ENCODE data around the gene LRRC4C. TPM values are rescaled to one million over a fixed set of nuclear protein-coding genes. Genes with fewer than 3 reads are reported as not detected.

Gene LRRC4C
- total RNA-seq, 4 donors from 2014 or later, result 0.19 to 1.1 TPM; not detected in 2

DNA sequence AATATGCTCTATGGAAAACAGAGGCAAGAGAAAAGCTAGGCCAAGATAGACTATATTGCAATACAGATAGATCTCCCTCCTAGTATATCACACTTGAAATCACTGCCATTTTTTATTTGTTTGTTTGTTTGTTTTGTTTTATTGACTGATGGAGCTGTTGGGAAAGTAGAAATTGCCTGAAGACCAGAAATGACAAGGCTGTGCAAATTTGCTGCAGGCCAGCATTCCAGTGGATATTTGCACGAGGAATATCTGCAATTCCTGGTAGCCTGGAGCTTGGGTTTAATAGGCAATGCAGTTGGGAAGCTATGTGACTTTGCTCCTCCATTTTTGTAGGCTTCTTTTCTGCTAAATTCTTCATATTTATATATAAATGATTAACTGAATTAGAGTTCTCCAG lies 991.7 kb downstream of the LRRC4C start:
- WGBS, 2 donors, result 46 to 48% methylated on average over 1 of the region's 1 CpG
- intact Hi-C loops (cut with DNase I; ENCODE audit: low total_unique reads), result no loop called here
- no peak for DNase-seq (ENCODE audit: low spot score in 2 of 2)
- H3K4me3 ChIP-seq (ENCODE audit: low read depth, poor library complexity, severe bottlenecking), result no peak overlapping the region
- TF ChIP-seq, protein P1, sequence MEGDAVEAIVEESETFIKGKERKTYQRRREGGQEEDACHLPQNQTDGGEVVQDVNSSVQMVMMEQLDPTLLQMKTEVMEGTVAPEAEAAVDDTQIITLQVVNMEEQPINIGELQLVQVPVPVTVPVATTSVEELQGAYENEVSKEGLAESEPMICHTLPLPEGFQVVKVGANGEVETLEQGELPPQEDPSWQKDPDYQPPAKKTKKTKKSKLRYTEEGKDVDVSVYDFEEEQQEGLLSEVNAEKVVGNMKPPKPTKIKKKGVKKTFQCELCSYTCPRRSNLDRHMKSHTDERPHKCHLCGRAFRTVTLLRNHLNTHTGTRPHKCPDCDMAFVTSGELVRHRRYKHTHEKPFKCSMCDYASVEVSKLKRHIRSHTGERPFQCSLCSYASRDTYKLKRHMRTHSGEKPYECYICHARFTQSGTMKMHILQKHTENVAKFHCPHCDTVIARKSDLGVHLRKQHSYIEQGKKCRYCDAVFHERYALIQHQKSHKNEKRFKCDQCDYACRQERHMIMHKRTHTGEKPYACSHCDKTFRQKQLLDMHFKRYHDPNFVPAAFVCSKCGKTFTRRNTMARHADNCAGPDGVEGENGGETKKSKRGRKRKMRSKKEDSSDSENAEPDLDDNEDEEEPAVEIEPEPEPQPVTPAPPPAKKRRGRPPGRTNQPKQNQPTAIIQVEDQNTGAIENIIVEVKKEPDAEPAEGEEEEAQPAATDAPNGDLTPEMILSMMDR (IDR thresholded peaks at IDR 0.05), result no peak
- TF ChIP-seq POLR2A (IDR thresholded peaks at IDR 0.05), result no peak

DNA sequence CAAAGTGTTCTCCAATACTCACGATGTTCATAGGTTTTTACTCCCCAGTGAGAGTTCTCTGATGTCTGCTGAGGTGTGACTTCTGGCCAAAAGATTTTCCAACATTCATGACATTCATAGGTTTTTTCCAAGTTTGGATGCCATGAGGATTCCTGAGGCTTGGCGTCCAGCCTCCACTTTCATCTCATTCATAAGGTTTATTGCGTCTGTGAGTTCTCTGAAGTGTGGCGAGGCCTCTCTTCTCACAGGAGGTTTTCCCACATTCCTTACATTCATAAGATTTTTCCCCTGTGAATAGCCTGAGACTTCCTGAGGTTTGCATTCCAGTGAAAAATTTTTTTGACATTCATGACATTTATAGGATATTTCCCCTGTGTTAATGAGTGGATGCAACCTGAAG lies 1014.1 kb downstream of the LRRC4C start:
- H3K4me3 ChIP-seq (ENCODE audit: low read depth, poor library complexity, severe bottlenecking), result no peak overlapping the region
- no peak for TF ChIP-seq POLR2A (IDR thresholded peaks at IDR 0.05)
- TF ChIP-seq, protein P1 (IDR thresholded peaks at IDR 0.05), result no peak
- intact Hi-C loops (cut with DNase I; ENCODE audit: low total_unique reads), result no loop called here
- whole genome bisulfite sequencing, 2 donors, result 67 to 68% methylated on average over 4 of the region's 4 CpGs
- DNase-seq (ENCODE audit: low spot score in 2 of 2), result no peak

DNA sequence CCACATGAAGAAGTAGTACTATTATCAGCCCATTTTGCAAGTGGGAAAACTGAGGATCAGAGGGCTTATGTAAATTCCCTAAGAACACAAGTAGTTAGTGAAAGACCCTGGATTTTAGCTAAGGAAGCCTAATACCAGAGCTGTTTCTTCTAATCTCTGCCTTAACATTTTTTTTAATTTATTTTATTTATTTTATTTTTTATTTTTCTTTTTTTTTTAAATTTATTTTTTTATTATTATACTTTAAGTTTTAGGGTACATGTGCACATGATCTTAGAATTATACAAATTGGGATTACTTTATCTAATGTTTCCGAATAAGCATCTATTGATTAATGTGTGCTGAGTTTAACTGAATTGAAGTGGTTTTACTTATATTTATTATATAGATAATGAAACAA lies 1015.3 kb downstream of the LRRC4C start:
- H3K4me3 ChIP-seq (ENCODE audit: low read depth, poor library complexity, severe bottlenecking), result no peak overlapping the region
- 87 to 90% methylated on average over 1 of the region's 1 CpG for WGBS, 2 donors
- TF ChIP-seq, protein P1 (IDR thresholded peaks at IDR 0.05), result no peak
- TF ChIP-seq POLR2A (IDR thresholded peaks at IDR 0.05), result no peak
- no peak for DNase-seq (ENCODE audit: low spot score in 2 of 2)
- intact Hi-C loops (cut with DNase I; ENCODE audit: low total_unique reads), result no loop called here

DNA sequence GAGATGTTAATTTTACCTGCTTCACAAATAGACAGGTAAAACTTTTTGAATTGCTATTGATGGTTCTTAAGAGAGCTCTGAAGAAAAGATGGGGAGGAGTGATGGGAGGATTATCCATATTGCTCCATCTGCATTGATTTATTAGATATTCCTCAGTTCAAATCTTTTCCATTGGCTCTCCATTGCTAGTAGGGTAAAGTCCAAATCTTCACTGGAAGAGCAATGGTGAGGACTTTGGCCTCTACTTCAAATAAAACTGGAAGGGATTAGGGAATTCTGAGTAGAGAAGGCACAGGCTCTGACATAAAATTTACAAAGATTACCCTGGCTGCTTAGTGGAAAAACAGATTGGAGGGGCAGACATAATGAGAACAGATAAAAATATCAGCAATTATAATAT lies 1024.1 kb downstream of the LRRC4C start:
- no peak for DNase-seq (ENCODE audit: low spot score in 2 of 2)
- no peak overlapping the region for H3K4me3 ChIP-seq (ENCODE audit: low read depth, poor library complexity, severe bottlenecking)
- intact Hi-C loops (cut with DNase I; ENCODE audit: low total_unique reads), result no loop called here
- TF ChIP-seq, protein P1 (IDR thresholded peaks at IDR 0.05), result no peak

DNA sequence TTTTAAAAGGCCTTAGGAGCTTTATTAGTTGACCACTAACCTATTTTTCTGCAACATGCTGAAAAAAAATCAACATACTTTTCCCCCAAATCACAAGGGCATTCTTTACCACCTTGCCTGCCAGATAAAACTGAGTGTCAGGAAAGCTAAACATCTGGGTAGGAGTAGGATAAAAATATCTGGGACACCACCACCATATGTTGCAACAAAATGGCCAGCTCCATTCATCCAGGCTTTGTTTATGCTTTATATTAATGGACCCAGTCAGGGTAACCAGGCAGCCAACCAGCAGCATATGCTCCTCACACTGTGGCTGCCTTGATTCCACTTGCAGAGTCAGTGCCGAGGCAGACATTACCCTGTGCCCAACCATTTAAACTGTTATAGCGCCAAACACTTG lies 1024.5 kb downstream of the LRRC4C start:
- H3K4me3 ChIP-seq (ENCODE audit: low read depth, poor library complexity, severe bottlenecking), result no peak overlapping the region
- DNase-seq (ENCODE audit: low spot score in 2 of 2), result no peak
- WGBS, 2 donors, result 78 to 81% methylated on average over 2 of the region's 2 CpGs
- TF ChIP-seq, protein P1 (IDR thresholded peaks at IDR 0.05), result no peak
- no peak for TF ChIP-seq POLR2A (IDR thresholded peaks at IDR 0.05)
- intact Hi-C loops (cut with DNase I; ENCODE audit: low total_unique reads), result no loop called here

DNA sequence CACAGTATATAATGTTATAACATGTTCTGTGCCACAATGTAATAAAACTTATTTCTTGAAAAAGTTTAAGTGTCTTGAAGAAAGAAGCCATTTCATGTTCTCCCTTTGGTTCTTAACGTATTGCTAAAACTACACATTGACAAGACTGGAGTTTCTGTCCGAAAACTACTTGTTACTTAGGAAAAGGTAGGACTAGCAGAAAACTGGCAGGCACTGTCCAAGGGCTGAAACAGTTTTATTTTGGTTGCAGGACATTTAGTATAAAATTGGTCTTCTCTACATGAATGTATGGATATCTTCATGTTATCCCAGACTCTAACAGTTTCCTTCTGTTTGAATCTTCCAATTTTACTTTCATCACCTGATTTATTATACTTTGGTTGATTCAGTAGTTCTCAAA lies 1027.1 kb downstream of the LRRC4C start:
- DNase-seq (ENCODE audit: low spot score in 2 of 2), result no peak
- intact Hi-C loops (cut with DNase I; ENCODE audit: low total_unique reads), result no loop called here
- TF ChIP-seq, protein P1 (IDR thresholded peaks at IDR 0.05), result no peak
- TF ChIP-seq POLR2A (IDR thresholded peaks at IDR 0.05), result no peak
- 88 to 92% methylated on average over 2 of the region's 2 CpGs for WGBS, 2 donors
- no peak overlapping the region for H3K4me3 ChIP-seq (ENCODE audit: low read depth, poor library complexity, severe bottlenecking)
